CD1c-positive myeloid dendritic cell (primary cell): ENCODE measurements around the gene ACTL6B.

Experiments used
- DNase-seq: peaks from one replicate; pipeline ENCODE4 v3.0.0-alpha.2; 2016; ENCODE audit errors: extremely low spot score

The ACTL6B gene

DNA sequence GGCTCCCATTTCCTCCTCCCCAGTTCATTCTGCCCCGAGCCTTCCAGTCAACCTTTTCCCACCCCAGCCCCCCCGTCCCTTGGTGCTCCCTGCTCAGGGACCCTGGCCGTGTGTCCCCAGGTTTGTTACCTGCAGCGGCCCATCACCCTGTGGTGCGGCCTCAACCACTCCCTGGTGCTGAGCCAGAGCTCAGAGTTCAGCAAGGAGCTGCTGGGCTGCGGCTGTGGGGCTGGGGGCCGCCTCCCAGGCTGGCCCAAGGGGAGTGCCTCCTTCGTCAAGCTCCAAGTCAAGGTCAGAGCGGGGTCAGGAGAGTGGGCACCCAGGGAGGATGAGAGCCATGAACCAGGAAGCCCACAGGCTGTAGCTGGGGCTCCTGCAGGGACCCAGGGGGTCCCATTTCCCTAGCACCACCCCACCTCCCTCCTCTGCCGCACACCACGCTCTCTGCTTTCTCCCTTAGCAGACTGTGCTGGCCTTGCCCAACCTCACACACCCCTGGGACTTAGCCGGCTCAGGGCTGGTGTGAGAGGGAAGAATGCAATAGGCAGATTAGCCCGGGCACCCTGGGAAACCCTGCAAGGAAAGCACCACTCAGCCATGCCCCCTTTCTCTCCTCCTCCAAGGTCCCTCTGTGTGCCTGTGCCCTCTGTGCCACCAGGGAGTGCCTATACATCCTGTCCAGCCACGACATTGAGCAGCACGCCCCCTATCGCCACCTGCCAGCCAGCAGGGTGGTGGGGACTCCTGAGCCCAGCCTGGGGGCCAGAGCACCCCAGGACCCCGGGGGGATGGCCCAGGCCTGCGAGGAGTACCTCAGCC, 56.1 kb downstream of the ACTL6B start:
- no peak for DNase-seq

DNA sequence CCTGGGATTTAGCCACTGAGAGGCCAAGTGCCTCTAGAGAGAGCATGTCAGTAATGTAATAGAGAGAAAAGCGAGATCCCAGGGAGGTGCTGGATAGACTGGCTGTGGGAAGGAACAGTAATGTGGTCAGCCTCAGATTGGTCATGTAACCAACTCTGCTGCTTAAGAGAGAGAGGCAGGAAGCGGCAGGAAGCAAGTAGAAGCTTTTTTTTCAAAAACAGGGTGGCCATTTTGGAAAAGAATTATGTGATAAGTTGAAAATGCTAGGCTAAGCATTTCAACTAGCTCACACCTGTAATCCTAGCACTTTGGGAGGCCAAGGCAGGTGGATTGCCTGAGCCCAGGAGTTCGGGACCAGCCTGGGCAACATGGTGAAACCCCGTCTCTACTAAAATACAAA, 57.8 kb downstream of the ACTL6B start:
- DNase-seq: no peak

DNA sequence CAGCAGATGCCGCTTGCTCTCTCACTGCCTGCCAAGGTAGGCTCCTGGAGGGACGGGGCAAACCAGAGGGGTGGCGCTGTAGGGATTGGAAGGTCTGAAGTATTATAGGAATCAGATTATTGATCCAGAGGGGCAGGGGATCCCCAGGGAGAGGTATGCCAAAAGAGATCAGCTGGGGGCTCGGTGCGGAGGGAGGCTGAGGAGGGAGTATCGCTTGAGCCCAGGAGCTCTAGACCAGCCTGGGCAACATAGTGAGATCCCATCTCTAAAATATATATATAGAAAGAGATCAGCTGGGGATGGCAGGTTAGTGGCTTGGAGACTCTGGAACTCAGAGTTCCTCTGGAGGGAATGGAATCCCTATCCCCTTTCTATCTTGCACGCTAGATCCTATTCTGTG, 61.1 kb downstream of the ACTL6B start:
- no peak for DNase-seq
